ENCODE measurements around the gene ERLEC1.
"Not testable (repeated sequence)": the region's sequence is repeated elsewhere in the genome, so short reads cannot be mapped to it uniquely, and the experiment has no call there.

The ERLEC1 gene

GRCh38 chr2:53786705-53787613 is at the start of gene ERLEC1, which contains the start of gene ASB3:
ERLEC1 (plus strand) TSS chr2:53787044; CDS start chr2:53787211, 167 bp downstream.
ASB3 (minus strand) TSS chr2:53786953; CDS start chr2:53765572, 21,381 bp downstream.
- peak; percentile 97 for DNase-seq

GRCh38 chr2:53737091-53737490 is 49.8 kb upstream of the ERLEC1 start:
- no peak for DNase-seq

GRCh38 chr2:53739032-53739431 is 47.8 kb upstream of the ERLEC1 start:
- DNase-seq = no peak

- peak; percentile 58 for DNase-seq
These were observed 46.7 kb upstream of the ERLEC1 start for GRCh38 chr2:53740170-53740569.

- DNase-seq = no peak
These were observed 42.3 kb upstream of the ERLEC1 start for GRCh38 chr2:53744395-53745065.

GRCh38 chr2:53750041-53750768 is 36.6 kb upstream of the ERLEC1 start:
- DNase-seq = no peak

GRCh38 chr2:53751728-53752127 is 35.1 kb upstream of the ERLEC1 start:
- DNase-seq = no peak

GRCh38 chr2:53752385-53752784 is 34.5 kb upstream of the ERLEC1 start:
- DNase-seq = no peak

GRCh38 chr2:53753041-53753440 is 33.8 kb upstream of the ERLEC1 start:
- DNase-seq = no peak

- no peak for DNase-seq
These were observed 31.7 kb upstream of the ERLEC1 start for GRCh38 chr2:53755121-53755520.

GRCh38 chr2:53756644-53757043 is 30.2 kb upstream of the ERLEC1 start:
- no peak for DNase-seq

- not testable (repeated sequence) for DNase-seq
These were observed 29.6 kb upstream of the ERLEC1 start for GRCh38 chr2:53757206-53757605.

- DNase-seq = no peak
These were observed 21.1 kb upstream of the ERLEC1 start for GRCh38 chr2:53765767-53766166.

- peak; percentile 94 for DNase-seq
These were observed 19.2 kb upstream of the ERLEC1 start, which contains the start of gene CHAC2 for GRCh38 chr2:53767405-53768241. CHAC2 (plus strand) TSS chr2:53767804; CDS start chr2:53767887, 83 bp downstream.

- no peak for DNase-seq
These were observed 18.7 kb upstream of the ERLEC1 start for GRCh38 chr2:53768242-53768542.

GRCh38 chr2:53769318-53769945 is 17.4 kb upstream of the ERLEC1 start:
- DNase-seq = no peak

- no peak for DNase-seq
These were observed 16.6 kb upstream of the ERLEC1 start for GRCh38 chr2:53770264-53770663.

GRCh38 chr2:53777134-53777533 is 9.7 kb upstream of the ERLEC1 start:
- DNase-seq = no peak

- DNase-seq = no peak
These were observed 8.2 kb upstream of the ERLEC1 start for GRCh38 chr2:53778536-53779162.

- no peak for DNase-seq
These were observed 6.8 kb upstream of the ERLEC1 start for GRCh38 chr2:53780056-53780455.

- DNase-seq = no peak
These were observed 4.2 kb upstream of the ERLEC1 start for GRCh38 chr2:53782676-53783075.
